Psoas muscle (tissue), 8 donors: ENCODE measurements around the gene LDLRAD4. TPM values are rescaled to one million over a fixed set of nuclear protein-coding genes. Genes with fewer than 3 reads are reported as not detected.

Experiments
- ATAC-seq, 4 donors: fragments of 200-7000 bp; cut with Tn5 transposase; one replicate each; pipeline ENCODE4 v1.9.1; 2020; ENCODE audit warnings: moderate library complexity in 3 of 4, mild to moderate bottlenecking in 2 of 4
- DNase-seq, 2 donors: peaks; one replicate each; pipeline ENCODE4 v3.0.0-alpha.2; 2020
- H3K27ac ChIP-seq: fragments of 200-600 bp; one replicate; pipeline ENCODE4 v1.8.0; 2022
- H3K27me3 ChIP-seq, 3 donors: fragments of 200-600 bp in 1 of 3; one replicate each; pipeline versions ENCODE4 v1.6.1 to v1.8.0; 2013 to 2022; ENCODE audit warnings: low read length in 2 of 3, mild to moderate bottlenecking in 2 of 3, moderate library complexity in 1 of 3; ENCODE audit not compliant: insufficient read depth in 3 of 3
- H3K36me3 ChIP-seq, 2 donors: fragments of 200-600 bp in 1 of 2; one replicate each; pipeline versions ENCODE4 v1.6.1 to v1.8.0; 2013 to 2022; ENCODE audit warnings: low read depth in 1 of 2, mild to moderate bottlenecking in 1 of 2, moderate library complexity in 1 of 2; ENCODE audit not compliant: insufficient read depth in 1 of 2
- H3K4me1 ChIP-seq: fragments of 200-600 bp; one replicate; pipeline ENCODE4 v1.8.0; 2022
- H3K4me3 ChIP-seq: fragments of 200-600 bp; one replicate; pipeline ENCODE4 v1.8.0; 2022; ENCODE audit warnings: mild to moderate bottlenecking
- H3K9me3 ChIP-seq: fragments of 200-600 bp; one replicate; pipeline ENCODE4 v1.8.0; 2022
- CTCF ChIP-seq: fragments of 200-600 bp; IDR thresholded peaks from one replicate; pipeline ENCODE4 v1.8.0; 2022; ENCODE audit warnings: antibody characterized with exemption
- WGBS, 3 donors: extraction: QIAGEN DNeasy Blood & Tissue Kit; methylation state at CpG; one replicate each; pipeline versions ENCODE4 v1.1.6 to v1.1.7; 2013; 5-methylcytosine and 5-hydroxymethylcytosine counted together
- intact Hi-C, 2 donors: fragments of 100-400 bp; cut with DNase I; formaldehyde crosslinking; loops; one replicate each; pipeline versions ENCODE4 v1.11.0 to v1.14.2; 2022
- polyA plus RNA-seq, 3 donors: library from polyadenylated mRNA; stranded (reverse); fragments of 200-250 nt; gene quantifications; one replicate each; pipeline ENCODE4 v1.2.3, GENCODE V29; 2013
- total RNA-seq, 4 donors: library from RNA; stranded (reverse); fragmentation: NEBNext Ultra II Directional in 2 of 4; extraction: Animal tissue kit (Norgen Biotek cat#: 25700) in 2 of 4; gene quantifications; one replicate each; pipeline versions ENCODE4 v1.2.1 to v1.2.4, GENCODE V29; 2021 to 2023
- donor health status: healthy with polysubstance abuse.
- donor health status: DM: no; HTN: no; CAD: no; lungs with moderate emphysema.
- donor health status: Bipolar disorder and iron deficiency.
- donor health status: healthy.
- donor health status: DM: yes; HTN: yes; CAD: no.
- donor health status: DM: no; HTN: no; CAD: no.
- donor health status: DM: no; HTN: no; CAD: no.
- donor health status: DM: yes; HTN: yes; CAD: no.

Gene LDLRAD4
- total and polyA plus RNA-seq, 7 donors = 1.8 to 13.9 (median 3.8) TPM

GRCh38 chr18:13540477-13541182 lies 322.1 kb downstream of the LDLRAD4 start:
- no peak for TF ChIP-seq CTCF
- Histone ChIP-seq H3K36me3 (no peaks in the 10 kb centered on the region), H3K27me3 (no peaks in the 10 kb centered on the region), H3K27ac (no peak overlapping the region), H3K4me1 (peaks cover 5% of the 10 kb centered on the region), H3K9me3 (no peaks in the 10 kb centered on the region), H3K4me3 (no peak overlapping the region)
- ATAC-seq = no peak
- no peak for DNase-seq
- WGBS, 3 donors = 68 to 71% (median 70%) methylated on average over 12 of the region's 12 CpGs
- intact Hi-C loops = no loop called here

GRCh38 chr18:13541621-13542519 lies 323.3 kb downstream of the LDLRAD4 start:
- H3K4me3 ChIP-seq = no peak overlapping the region
- 70 to 76% (median 73%) methylated on average over 13 of the region's 13 CpGs for WGBS, 3 donors
- H3K4me1 ChIP-seq = peaks cover 10% of the 10 kb centered on the region
- intact Hi-C loops = no loop called here
- no peaks in the 10 kb centered on the region for H3K9me3 ChIP-seq
- no peak overlapping the region for H3K27ac ChIP-seq
- ATAC-seq (peak in 3 of 4 donors; percentile 38 to 79 (median 42)), DNase-seq (no peak)
- no peaks in the 10 kb centered on the region for H3K36me3 ChIP-seq
- no peaks in the 10 kb centered on the region for H3K27me3 ChIP-seq
- no peak for TF ChIP-seq CTCF

- Histone ChIP-seq H3K4me1 (peaks cover 15% of the 10 kb centered on the region), H3K27ac (no peak overlapping the region), H3K9me3 (no peaks in the 10 kb centered on the region), H3K27me3 (no peaks in the 10 kb centered on the region), H3K36me3 (no peaks in the 10 kb centered on the region), H3K4me3 (no peak overlapping the region)
- no peak for TF ChIP-seq CTCF
- ATAC-seq (peak in 1 of 4 donors; percentile 8), DNase-seq (no peak)
- 91 to 94% (median 92%) methylated on average over 7 of the region's 7 CpGs for WGBS, 3 donors
- intact Hi-C loops = no loop called here
Observed at GRCh38 chr18:13542520-13542847, 323.9 kb downstream of the LDLRAD4 start.

GRCh38 chr18:13543144-13543543 lies 324.6 kb downstream of the LDLRAD4 start:
- no peaks in the 10 kb centered on the region for H3K36me3 ChIP-seq
- H3K27me3 ChIP-seq = no peaks in the 10 kb centered on the region
- intact Hi-C loops = no loop called here
- no peaks in the 10 kb centered on the region for H3K9me3 ChIP-seq
- peaks cover 19% of the 10 kb centered on the region for H3K4me1 ChIP-seq
- TF ChIP-seq CTCF = no peak
- 89 to 92% (median 91%) methylated on average over 4 of the region's 4 CpGs for WGBS, 3 donors
- no peak overlapping the region for H3K27ac ChIP-seq
- no peak overlapping the region for H3K4me3 ChIP-seq
- ATAC-seq = no peak
- DNase-seq = no peak
